ENCODE results near the gene EFNB3. TPM values are rescaled to one million over a fixed set of nuclear protein-coding genes. Genes with fewer than 3 reads are reported as not detected.
A peak's percentile ranks its signal among the peaks of the same experiment; 100 is the strongest.

EFNB3 gene
- total and polyA plus RNA-seq, 2 of the 13 experiments (the other 11 are each of a cell fraction or from before 2014, with no cell fraction given), result 0.07 to 0.25 TPM

DNA sequence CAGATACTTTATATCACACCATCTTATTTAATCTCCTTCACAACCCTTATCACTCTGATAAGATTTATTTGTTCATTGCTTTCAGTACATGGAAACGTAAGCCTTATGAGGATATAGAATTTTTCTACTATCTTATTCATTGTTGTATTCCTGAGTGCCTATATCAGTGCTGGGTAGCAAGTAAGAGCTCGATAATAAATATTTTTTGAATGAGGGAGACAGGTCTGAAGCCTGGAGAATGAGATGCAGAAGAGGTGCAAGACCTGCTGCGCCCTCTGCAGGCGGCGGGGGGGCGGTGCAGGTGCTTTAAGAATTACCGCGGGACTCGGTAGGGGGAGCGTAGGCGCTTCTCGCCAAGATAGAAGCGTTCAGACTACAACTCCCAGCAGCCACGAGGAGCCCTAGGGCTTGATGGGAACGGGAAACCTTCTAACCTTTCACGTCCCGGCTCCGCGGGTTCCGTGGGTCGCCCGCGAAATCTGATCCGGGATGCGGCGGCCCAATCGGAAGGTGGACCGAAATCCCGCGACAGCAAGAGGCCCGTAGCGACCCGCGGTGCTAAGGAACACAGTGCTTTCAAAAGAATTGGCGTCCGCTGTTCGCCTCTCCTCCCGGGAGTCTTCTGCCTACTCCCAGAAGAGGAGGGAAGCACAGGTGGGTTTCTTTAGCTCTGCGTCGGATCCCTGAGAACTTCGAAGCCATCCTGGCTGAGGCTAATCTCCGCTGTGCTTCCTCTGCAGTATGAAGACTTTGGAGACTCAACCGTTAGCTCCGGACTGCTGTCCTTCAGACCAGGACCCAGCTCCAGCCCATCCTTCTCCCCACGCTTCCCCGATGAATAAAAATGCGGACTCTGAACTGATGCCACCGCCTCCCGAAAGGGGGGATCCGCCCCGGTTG is 16.8 kb upstream of the EFNB3 start, which contains the start of gene WRAP53:
TSS of gene WRAP53 (plus strand) at position 570 of the 900 bp plus-strand sequence. CDS start at position 742, 172 bp downstream.
- no TSS peak for BruUV-seq (replicated peaks)
- H3K9ac ChIP-seq (ENCODE audit: insufficient read depth, low read depth, low read length), result peak within 1 kb of the TSS; percentile 97
- H3K4me1 ChIP-seq (ENCODE audit: insufficient read depth, low read length), result peaks cover 33% of the 10 kb centered on the region
- CTCF ChIA-PET (ENCODE audit: low intra/inter-chr PET ratio, low total read pairs), result interaction anchor here (1.3 to 1.8 kb wide), 3 partner anchors 29 to 101 kb away, joined by 3 to 12 read pairs (median 5); partner anchors contain the start of gene DNAH2
- ATAC-seq, result peak; percentile 90
- H3K27ac ChIP-seq (ENCODE audit: extremely low read length, insufficient read depth, low read length), result peak within 1 kb of the TSS; percentile 95
- H3K4me2 ChIP-seq (ENCODE audit: low read depth, low read length), result peak within 1 kb of the TSS; percentile 98
- peak within 1 kb of the TSS; percentile 93 to 98 (median 95) for H3K4me3 ChIP-seq (replicated peaks in 1 of 3; ENCODE audit: insufficient read depth in 1 of 3, low read depth in 2 of 3, low read length in 3 of 3)
- H3K36me3 ChIP-seq (replicated peaks in 1 of 2; ENCODE audit: control insufficient read depth in 1 of 2, insufficient read depth in 2 of 2, low read length in 2 of 2), result no peaks in the 10 kb centered on the region; a peak in 1 of 5 replicates
- 2% methylated on average over 21 of the region's 51 CpGs for WGBS (ENCODE audit: low lambda C conversion rate)
- no peaks in the 10 kb centered on the region for H3K9me3 ChIP-seq (ENCODE audit: low read length)
- H2AFZ ChIP-seq (ENCODE audit: low read length), result peak within 1 kb of the TSS; percentile 96
- H4K20me1 ChIP-seq (ENCODE audit: insufficient read depth, low read length), result no peaks in the 10 kb centered on the region; the same call in 1 of the 2 replicates
- peaks cover 47% of the 10 kb centered on the region for H3K79me2 ChIP-seq (ENCODE audit: insufficient read depth, low read length)
- in situ Hi-C loops (cut with HindIII; ENCODE audit: extremely low pct_ligation_motif_present, low pct_unique_long_range_greater_than_20kb) (loop anchor here (5.0 kb wide), 2 partner anchors 56 to 101 kb away; partner anchors contain the start of gene SHBG), intact Hi-C loops (cut with micrococcal nuclease; ENCODE audit: unreplicated experiment) (loop anchor here (5.0 kb wide), 2 partner anchors 56 to 116 kb away; partner anchors contain the start of gene SHBG)
- peak; percentile 85 for FAIRE-seq
- H3K27me3 ChIP-seq (ENCODE audit: control insufficient read depth in 1 of 2, insufficient read depth in 2 of 2, low read length in 2 of 2), result no peaks in the 10 kb centered on the region; a peak in 1 of 5 replicates
- POLR2A ChIA-PET, result interaction anchor here (0.7 to 5.5 kb wide), 36 partner anchors 11 to 642 kb away, joined by 3 to 89 read pairs (median 6); partner anchors contain the start of genes ATP1B2, BORCS6, CD68 and CHRNB1
- peak; percentile 98 for DNase-seq (ENCODE audit: low spot score)
- TF ChIP-seq E2F1 (CRISPR knock-in tag; IDR thresholded peaks at IDR 0.05), result peak; percentile 81; the same call in 1 of the 2 replicates
- TF ChIP-seq MAZ (IDR thresholded peaks at IDR 0.05; ENCODE audit: borderline replicate concordance, low read depth, low read length), result peak; percentile 34; the same call in 1 of the 2 replicates
- no peak for TF ChIP-seq MAZ (CRISPR knock-in tag; IDR thresholded peaks at IDR 0.05; ENCODE audit: low read depth)
- TF ChIP-seq GATA4 (IDR thresholded peaks at IDR 0.05; ENCODE audit: borderline replicate concordance, low read depth), result no peak
- peak; percentile 26; the same call in 1 of the 2 replicates for TF ChIP-seq RFXAP (CRISPR knock-in tag; IDR thresholded peaks at IDR 0.05; ENCODE audit: borderline replicate concordance)
- TF ChIP-seq ZNF12 (CRISPR knock-in tag; IDR thresholded peaks at IDR 0.05), result no peak
- TF ChIP-seq ATF1 (CRISPR knock-in tag; IDR thresholded peaks at IDR 0.05), result peak; percentile 62
- peak in 1 of 2 experiments; percentile 49; a peak in 1 of 4 replicates for TF ChIP-seq NR2F1 (CRISPR knock-in tag; IDR thresholded peaks at IDR 0.05)
- no peak for TF ChIP-seq NPAS2 (CRISPR knock-in tag; IDR thresholded peaks at IDR 0.05; ENCODE audit: borderline replicate concordance)
- TF ChIP-seq SRSF1 (optimal IDR thresholded peaks at IDR 0.05; ENCODE audit: low read depth, low read length), result no peak
- no peak for TF ChIP-seq EEA1 (CRISPR knock-in tag; IDR thresholded peaks at IDR 0.05; ENCODE audit: borderline replicate concordance)
- TF ChIP-seq, protein P1, sequence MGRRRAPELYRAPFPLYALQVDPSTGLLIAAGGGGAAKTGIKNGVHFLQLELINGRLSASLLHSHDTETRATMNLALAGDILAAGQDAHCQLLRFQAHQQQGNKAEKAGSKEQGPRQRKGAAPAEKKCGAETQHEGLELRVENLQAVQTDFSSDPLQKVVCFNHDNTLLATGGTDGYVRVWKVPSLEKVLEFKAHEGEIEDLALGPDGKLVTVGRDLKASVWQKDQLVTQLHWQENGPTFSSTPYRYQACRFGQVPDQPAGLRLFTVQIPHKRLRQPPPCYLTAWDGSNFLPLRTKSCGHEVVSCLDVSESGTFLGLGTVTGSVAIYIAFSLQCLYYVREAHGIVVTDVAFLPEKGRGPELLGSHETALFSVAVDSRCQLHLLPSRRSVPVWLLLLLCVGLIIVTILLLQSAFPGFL (CRISPR knock-in tag; IDR thresholded peaks at IDR 0.05), result no peak
- peak; percentile 24; the same call in 1 of the 2 replicates for TF ChIP-seq AHDC1 (CRISPR knock-in tag; IDR thresholded peaks at IDR 0.05; ENCODE audit: borderline replicate concordance)
- 0 out of 2 replicates have a peak, but pooled peaks have one; percentile 20 for TF ChIP-seq PITX1 (CRISPR knock-in tag; IDR thresholded peaks at IDR 0.05)

Measured in HepG2 (cell line).